H1 (cell line): ENCODE measurements around the gene SYT15. TPM values are rescaled to one million over a fixed set of nuclear protein-coding genes. Genes with fewer than 3 reads are reported as not detected.

ENCODE experiments used
- CTCF ChIA-PET: fragments of 300-600 bp; sonication (Branson Sonifier 250); formaldehyde crosslinking; loops from one replicate; lab custom pipeline; 2021; ENCODE audit not compliant: partially characterized antibody; lab: Charles Lee
- POLR2A ChIA-PET: fragments of 300-600 bp; sonication (Branson Sonifier 250); formaldehyde crosslinking; loops from one replicate; lab custom pipeline; 2021; ENCODE audit warnings: inconsistent platforms; ENCODE audit not compliant: partially characterized antibody; lab: Charles Lee
- DNase-seq, 2 experiments: peaks; one replicate each; pipeline versions ENCODE4 v3.0.0 to v3.0.0-alpha.2; 2010 to 2022; ENCODE audit warnings: low spot score in 2 of 2, low read depth in 1 of 2, mixed read lengths in 1 of 2
- FAIRE-seq: peaks from 2 replicates; lab custom pipeline; 2011; peaks lifted over from hg19 to GRCh38; lab: Jason Lieb, UNC
- H2AFZ ChIP-seq: 2 replicates; pipeline ENCODE4 v1.8.1; 2012; ENCODE audit warnings: low read length, inconsistent platforms
- H2AK5ac ChIP-seq: 2 replicates; pipeline ENCODE4 v1.6.1; 2013; ENCODE audit warnings: low read depth, low read length
- H2BK120ac ChIP-seq: replicated peaks from 2 replicates; pipeline ENCODE3; 2013; ENCODE audit warnings: low read depth, low read length, inconsistent platforms
- H2BK12ac ChIP-seq: 2 replicates; pipeline ENCODE4 v1.6.1; 2013; ENCODE audit warnings: low read depth, low read length
- H2BK15ac ChIP-seq: 2 replicates; pipeline ENCODE4 v1.6.1; 2013; ENCODE audit warnings: low read length
- H2BK20ac ChIP-seq: 2 replicates; pipeline ENCODE4 v1.6.1; 2013; ENCODE audit warnings: low read length
- H2BK5ac ChIP-seq: 2 replicates; pipeline ENCODE4 v1.6.1; 2013; ENCODE audit warnings: low read depth, low read length
- H3K14ac ChIP-seq: 2 replicates; pipeline ENCODE4 v1.6.1; 2013; ENCODE audit warnings: inconsistent platforms; ENCODE audit not compliant: insufficient read length
- H3K18ac ChIP-seq: 2 replicates; pipeline ENCODE4 v1.6.1; 2013; ENCODE audit warnings: low read length; ENCODE audit errors: extremely low read depth
- H3K23ac ChIP-seq: 2 replicates; pipeline ENCODE4 v1.6.1; 2013; ENCODE audit warnings: inconsistent platforms; ENCODE audit not compliant: insufficient read length
- H3K23me2 ChIP-seq: 2 replicates; pipeline ENCODE4 v1.6.1; 2013; ENCODE audit warnings: low read depth, low read length
- H3K27ac ChIP-seq: 2 replicates; pipeline ENCODE4 v1.6.1; 2011; ENCODE audit warnings: low read depth, low read length, inconsistent platforms
- H3K27me3 ChIP-seq, 4 experiments: replicated peaks in 1 of 4; 1 replicate in 1 of 4; 2 replicates in 3 of 4; pipeline versions ENCODE4 v1.6.1 to v1.8.1; 2011 to 2013; ENCODE audit warnings: low read length in 3 of 4, mild to moderate bottlenecking in 3 of 4, inconsistent platforms in 2 of 4, mixed read lengths in 2 of 4, moderate library complexity in 1 of 4; ENCODE audit not compliant: control insufficient read depth in 3 of 4, insufficient read depth in 3 of 4; ENCODE audit errors: extremely low read depth in 1 of 4
- H3K36me3 ChIP-seq, 4 experiments: 2 replicates each; pipeline versions ENCODE4 v1.6.1 to v1.8.1; 2011 to 2013; ENCODE audit warnings: mild to moderate bottlenecking in 4 of 4, low read length in 3 of 4, moderate library complexity in 2 of 4, control low read depth in 1 of 4, inconsistent platforms in 1 of 4; ENCODE audit not compliant: insufficient read depth in 4 of 4, control insufficient read depth in 2 of 4
- H3K4ac ChIP-seq: replicated peaks from 2 replicates; pipeline ENCODE3; 2013; ENCODE audit warnings: low read length, low read depth, mixed read lengths, inconsistent platforms; ENCODE audit not compliant: insufficient read length
- H3K4me1 ChIP-seq, 4 experiments: replicated peaks in 1 of 4; 1 replicate in 1 of 4; 2 replicates in 3 of 4; pipeline versions ENCODE4 v1.6.1 to v1.8.1; 2011 to 2013; ENCODE audit warnings: low read length in 3 of 4, inconsistent platforms in 2 of 4, mixed read lengths in 1 of 4; ENCODE audit not compliant: insufficient read depth in 4 of 4, control insufficient read depth in 3 of 4
- H3K4me2 ChIP-seq, 2 experiments: 2 replicates each; pipeline versions ENCODE4 v1.6.1 to v1.8.1; 2011 to 2013; ENCODE audit warnings: low read depth in 2 of 2, low read length in 2 of 2, control low read depth in 1 of 2, inconsistent platforms in 1 of 2, mild to moderate bottlenecking in 1 of 2; ENCODE audit not compliant: insufficient read depth in 1 of 2
- H3K4me3 ChIP-seq, 4 experiments: fragments of 200-600, 300-600 bp in 1 of 4; sonication (generic), shearing (Covaris generic), sonication (Bioruptor Twin) in 1 of 4; 2 replicates each; pipeline versions ENCODE4 v1.5.1 to v1.8.1; 2011 to 2016; ENCODE audit warnings: low read length in 4 of 4, low read depth in 3 of 4, control low read depth in 2 of 4, inconsistent platforms in 2 of 4, mild to moderate bottlenecking in 2 of 4, mixed read lengths in 1 of 4, moderate library complexity in 1 of 4; ENCODE audit not compliant: insufficient read depth in 2 of 4; ENCODE audit errors: extremely low read depth in 1 of 4
- H3K56ac ChIP-seq: replicated peaks from 2 replicates; pipeline ENCODE3; 2013; ENCODE audit warnings: low read depth, mild to moderate bottlenecking, mixed read lengths, low read length, inconsistent platforms; ENCODE audit not compliant: insufficient read length
- H3K79me1 ChIP-seq: 2 replicates; pipeline ENCODE4 v1.6.1; 2013; ENCODE audit warnings: low read depth, low read length, control low read depth
- H3K79me2 ChIP-seq, 2 experiments: 2 replicates each; pipeline versions ENCODE4 v1.6.1 to v1.8.1; 2012 to 2013; ENCODE audit warnings: low read length in 2 of 2, mild to moderate bottlenecking in 2 of 2, inconsistent platforms in 1 of 2; ENCODE audit not compliant: insufficient read depth in 2 of 2, control insufficient read depth in 1 of 2
- H3K9ac ChIP-seq, 4 experiments: replicated peaks in 1 of 4; 1 replicate in 1 of 4; 2 replicates in 3 of 4; pipeline versions ENCODE4 v1.6.1 to v1.8.1; 2011 to 2013; ENCODE audit warnings: low read depth in 3 of 4, low read length in 3 of 4, control low read depth in 2 of 4, mild to moderate bottlenecking in 2 of 4, moderate library complexity in 2 of 4, inconsistent platforms in 1 of 4; ENCODE audit errors: extremely low read depth in 1 of 4
- H3K9me3 ChIP-seq, 2 experiments: 2 replicates each; pipeline versions ENCODE4 v1.6.1 to v1.8.1; 2012 to 2013; ENCODE audit warnings: mild to moderate bottlenecking in 2 of 2, moderate library complexity in 2 of 2, control low read depth in 1 of 2, inconsistent platforms in 1 of 2, low read depth in 1 of 2, low read length in 1 of 2, mixed read lengths in 1 of 2; ENCODE audit not compliant: insufficient read depth in 2 of 2
- H4K20me1 ChIP-seq, 2 experiments: replicated peaks in 1 of 2; 2 replicates each; pipeline versions ENCODE3 to v1.8.1; 2011 to 2013; ENCODE audit warnings: inconsistent platforms in 2 of 2, low read length in 2 of 2, mild to moderate bottlenecking in 1 of 2; ENCODE audit not compliant: insufficient read depth in 2 of 2, control insufficient read depth in 1 of 2
- H4K5ac ChIP-seq: 2 replicates; pipeline ENCODE4 v1.6.1; 2013; ENCODE audit warnings: low read length, low read depth, mixed read lengths, inconsistent platforms; ENCODE audit not compliant: insufficient read length
- H4K8ac ChIP-seq: 2 replicates; pipeline ENCODE4 v1.8.0; 2013; ENCODE audit warnings: mild to moderate bottlenecking, moderate library complexity, low read length, inconsistent platforms; ENCODE audit not compliant: insufficient read depth; ENCODE audit errors: extremely low read depth
- H4K91ac ChIP-seq: replicated peaks from 2 replicates; pipeline ENCODE3; 2013; ENCODE audit warnings: low read length, mixed read lengths, inconsistent platforms; ENCODE audit not compliant: insufficient read length
- WGBS, 2 experiments: shearing (Covaris generic) in 1 of 2; methylation state at CpG; one replicate each; pipeline versions ENCODE4 v1.1.6 to v1.1.7; 2013 to 2015; ENCODE audit warnings: low lambda C conversion rate in 2 of 2, mixed read lengths in 2 of 2, inconsistent platforms in 1 of 2, low coverage in 1 of 2, missing lambda C conversion rate in 1 of 2; ENCODE audit not compliant: insufficient replicate concordance in 2 of 2, insufficient coverage in 1 of 2, insufficient read length in 1 of 2; ENCODE audit errors: extremely low coverage in 1 of 2, missing lambda C conversion rate in 1 of 2; 5-methylcytosine and 5-hydroxymethylcytosine counted together
- polyA plus RNA-seq, 7 experiments: library from polyadenylated mRNA; depleted of rRNA in 3 of 7; stranded (reverse) in 5 of 7; unstranded in 2 of 7; fragments of >200 nt in 5 of 7; fragments of 200-250 nt in 2 of 7; gene quantifications; 1 replicate in 5 of 7; 2 replicates in 1 of 7; 4 replicates in 1 of 7; pipeline versions ENCODE4 v1.2.1 to v1.2.3, GENCODE V29; 2011 to 2013; ENCODE audit warnings: missing spikeins in 2 of 7, mixed read lengths in 2 of 7
- total RNA-seq: library from RNA; stranded (reverse); fragmentation: NEBNext Ultra II Directional; extraction: Animal tissue kit (Norgen Biotek cat#: 25700); gene quantifications from 2 replicates; pipeline ENCODE4 v1.2.1, GENCODE V29; 2021

SYT15 gene
- total and polyA plus RNA-seq, 2 of the 8 experiments (the other 6 are each of a cell fraction or from before 2014, with no cell fraction given): 0.39 to 0.61 TPM

- Histone ChIP-seq H3K4me3 (no peak overlapping the region), H2BK20ac (no peak overlapping the region), H3K4me2 (no peak overlapping the region), H2AK5ac (no peak overlapping the region), H2AFZ (no peak overlapping the region), H2BK120ac (no peak overlapping the region), H3K79me1 (peaks cover 8% of the 10 kb centered on the region; the same call in 1 of the 2 replicates), H4K20me1 (peaks cover 5 to 33% of the 10 kb centered on the region in 2 experiments), H3K27me3 (0 out of 7 replicates have a peak, but pooled peaks cover 0 to 2% (median 0%) of the 10 kb centered on the region in 4 experiments), H3K9ac (no peak overlapping the region), H4K5ac (no peak overlapping the region), H2BK5ac (no peak overlapping the region; the same call in 1 of the 2 replicates), H3K79me2 (no peaks in the 10 kb centered on the region), H2BK15ac (no peak overlapping the region), H3K36me3 (peaks cover 15 to 37% (median 17%) of the 10 kb centered on the region in 4 experiments; a peak in 7 of 8 replicates), H3K9me3 (no peaks in the 10 kb centered on the region), H3K14ac (no peak overlapping the region), H3K18ac (no peak overlapping the region), H4K8ac (peak overlapping the region; percentile 18; the same call in 1 of the 2 replicates), H3K4ac (no peak overlapping the region), H3K56ac (no peak overlapping the region), H3K27ac (no peak overlapping the region), H3K23me2 (no peaks in the 10 kb centered on the region), H4K91ac (no peak overlapping the region), H3K4me1 (peaks cover 0 to under 1% (median 0%) of the 10 kb centered on the region in 4 experiments; a peak in 2 of 7 replicates), H2BK12ac (no peak overlapping the region), H3K23ac (no peak overlapping the region)
- POLR2A ChIA-PET: interaction anchor here (0.7 to 2.6 kb wide), 5 partner anchors 8 to 322 kb away, joined by 3 to 7 read pairs (median 3); no protein-coding TSS in a partner anchor
- FAIRE-seq (no peak), DNase-seq (peak in 1 of 2 experiments; percentile 59)
- CTCF ChIA-PET: interaction anchor here (0.9 to 4.1 kb wide), 5 partner anchors 9 to 321 kb away, joined by 3 to 46 read pairs (median 4); no protein-coding TSS in a partner anchor
- WGBS, 2 experiments: 88% methylated on average over 31 of the region's 31 CpGs; no CpG with 5 or more reads in 1 of the 2 experiments
Observed at GRCh38 chr10:46549171-46550075, 29.5 kb upstream of the SYT15 start.
